Stimulated activated CD4-positive, alpha-beta T cell treated with anti-CD3 and anti-CD28 coated beads, TNF-alpha, amount 100 ng/mL, for 24 hours (primary cell): ENCODE results near the gene AQP12A.
"Not testable (repeated sequence)": the region's sequence is repeated elsewhere in the genome, so short reads cannot be mapped to it uniquely, and the experiment has no call there.

Experiments
- DNase-seq, 3 experiments: peaks; one replicate each; pipeline ENCODE4 v3.0.0-alpha.2; 2020; ENCODE audit warnings: low read depth in 3 of 3

The AQP12A gene

GRCh38 chr2:240659883-240660282 is 31.8 kb upstream of the AQP12A start:
- not testable (repeated sequence) for DNase-seq

- DNase-seq, result no peak
Measured at GRCh38 chr2:240662681-240663080, 29.0 kb upstream of the AQP12A start.

GRCh38 chr2:240663546-240664190 is 28.0 kb upstream of the AQP12A start:
- no peak for DNase-seq

DNA sequence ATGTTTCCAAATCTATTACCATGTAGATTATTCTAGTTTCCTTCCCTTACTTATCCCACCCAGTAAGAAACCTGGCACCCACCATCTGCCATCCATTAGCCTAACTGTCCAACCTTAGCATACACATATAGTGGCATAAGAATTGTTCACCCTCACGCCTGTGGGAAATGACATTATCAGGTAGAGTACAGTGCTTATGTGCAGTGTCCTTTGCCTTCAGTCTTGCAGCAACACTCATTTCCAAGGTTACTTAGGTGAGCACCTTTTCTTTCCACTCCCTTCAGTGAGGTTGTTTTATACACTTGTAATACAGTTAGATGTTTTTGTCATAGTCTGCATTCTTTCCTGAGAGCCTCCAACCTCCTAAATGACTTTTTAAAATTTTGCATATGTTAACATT is 27.0 kb upstream of the AQP12A start:
- no peak for DNase-seq

DNA sequence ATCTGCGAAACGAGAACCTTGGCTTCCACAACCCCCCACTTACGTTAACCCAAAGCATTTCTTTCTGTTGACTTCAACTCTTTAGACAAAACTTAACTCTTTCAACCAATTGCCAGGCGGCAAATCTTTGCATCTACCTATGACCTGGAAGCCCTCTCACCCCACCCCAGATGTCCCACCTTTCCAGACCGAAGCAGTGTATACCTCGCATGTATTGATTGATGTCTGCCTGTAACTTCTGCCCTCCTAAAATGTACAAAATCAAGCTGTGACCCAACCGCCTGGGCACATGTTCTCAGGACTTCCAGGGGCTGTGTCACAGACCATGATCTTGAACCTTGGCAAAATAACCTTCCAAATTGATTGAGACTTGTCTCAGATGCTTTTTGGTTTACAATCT is 21.3 kb upstream of the AQP12A start:
- no peak for DNase-seq

- DNase-seq, result no peak
Measured at GRCh38 chr2:240670950-240671349, 20.7 kb upstream of the AQP12A start.

- no peak for DNase-seq
Measured at GRCh38 chr2:240672076-240672700, 19.5 kb upstream of the AQP12A start.

- DNase-seq, result no peak
Measured at GRCh38 chr2:240672701-240673190, 18.9 kb upstream of the AQP12A start.

DNA sequence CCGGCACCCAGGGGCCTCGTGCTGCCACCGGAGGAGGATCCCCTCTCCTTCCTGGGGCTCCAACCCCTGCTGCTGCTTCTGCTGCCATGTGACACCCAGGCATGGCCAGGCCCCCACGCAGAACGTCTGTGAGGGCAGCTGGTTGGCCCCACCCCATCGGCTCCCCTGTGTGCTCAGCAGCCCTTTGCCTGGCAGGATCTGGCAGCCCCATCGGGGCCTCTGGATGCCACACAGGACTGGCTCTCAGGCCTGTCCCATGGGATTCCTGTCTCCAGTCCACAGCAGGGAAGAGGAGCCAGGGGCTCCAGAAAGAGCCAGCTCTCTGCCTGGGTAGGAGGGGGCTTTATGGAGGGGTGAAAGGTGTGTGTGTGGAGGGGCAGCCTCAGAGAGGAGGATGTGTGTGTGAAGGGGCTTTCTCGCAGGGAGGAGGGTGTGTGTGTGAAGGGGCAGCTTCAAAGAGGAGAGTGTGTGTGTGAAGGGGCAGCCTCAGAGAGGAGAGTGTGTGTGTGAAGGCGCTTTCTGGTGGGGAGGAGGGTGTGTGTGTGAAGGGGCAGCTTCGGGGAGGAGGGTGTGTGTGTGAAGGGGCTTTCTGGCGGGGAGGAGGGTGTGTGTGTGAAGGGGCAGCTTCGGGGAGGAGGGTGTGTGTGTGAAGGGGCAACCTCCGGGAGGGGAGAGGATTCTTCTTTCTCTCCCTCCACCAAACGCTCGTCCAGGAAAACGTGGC is 17.0 kb upstream of the AQP12A start:
- not testable (repeated sequence) for DNase-seq

- DNase-seq, result not testable (repeated sequence)
Measured at GRCh38 chr2:240675345-240675744, 16.3 kb upstream of the AQP12A start.

- DNase-seq, result not testable (repeated sequence)
Measured at GRCh38 chr2:240678043-240678442, 13.6 kb upstream of the AQP12A start.

- not testable (repeated sequence) for DNase-seq
Measured at GRCh38 chr2:240678909-240679308, 12.8 kb upstream of the AQP12A start.

DNA sequence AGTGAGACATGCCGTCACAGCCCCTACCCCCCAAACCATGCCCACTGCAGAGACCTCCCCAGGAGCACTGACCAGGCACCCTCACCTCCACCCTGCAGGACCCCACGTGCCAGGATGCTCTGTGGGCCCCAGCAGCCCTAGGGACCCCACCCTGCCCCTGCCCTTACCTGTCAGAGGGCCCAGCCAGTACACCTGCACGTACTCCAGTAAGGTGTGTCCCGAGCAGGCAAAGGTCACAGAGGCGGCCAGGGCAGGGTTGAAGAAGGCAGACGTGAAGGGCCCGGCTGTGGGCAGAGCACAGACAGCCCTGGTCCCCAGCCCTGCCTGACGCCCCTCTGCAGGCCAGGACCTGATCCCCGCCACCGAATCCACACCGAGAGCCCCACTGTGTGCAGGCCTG is 11.5 kb upstream of the AQP12A start:
- not testable (repeated sequence) for DNase-seq

DNA sequence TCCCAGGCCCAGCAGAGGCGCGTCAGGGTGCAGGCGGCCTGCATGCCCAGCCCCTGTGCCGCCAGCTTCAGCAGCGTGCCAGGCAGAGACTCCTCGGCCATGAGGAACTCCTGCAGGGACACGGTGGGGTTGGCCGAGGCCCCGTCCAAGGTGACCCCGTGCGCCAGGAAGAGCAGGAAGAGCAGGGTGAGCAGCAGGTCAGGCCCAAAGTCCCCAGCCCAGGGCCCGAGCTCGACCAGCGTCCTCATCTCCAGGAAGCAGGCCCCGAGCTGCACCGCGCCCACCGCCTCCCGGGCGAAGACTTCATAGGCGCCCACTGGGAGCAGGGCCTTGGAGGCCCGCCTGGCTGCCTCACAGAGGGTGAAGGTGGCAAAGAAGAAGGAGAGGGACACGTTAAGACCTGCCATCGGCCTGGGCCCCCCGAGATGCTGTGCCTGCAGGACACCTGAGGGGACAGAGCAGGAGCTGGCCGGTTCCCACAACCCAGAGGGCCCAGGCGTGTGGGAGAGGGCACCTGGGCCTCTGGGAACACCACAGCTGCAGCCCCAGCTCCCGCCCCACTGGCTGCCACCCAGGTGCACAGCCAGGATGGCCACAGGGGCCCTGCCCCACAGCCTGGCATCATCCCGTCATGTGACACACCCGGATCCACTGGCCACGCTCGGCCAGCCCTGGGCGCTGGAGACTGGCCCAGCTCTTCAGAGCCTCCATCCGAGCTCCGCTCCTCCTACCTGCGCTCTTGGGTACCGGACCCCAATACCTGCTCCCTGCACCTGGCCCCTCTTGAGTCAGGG is 9.0 kb upstream of the AQP12A start, which contains the start of gene AQP12B:
AQP12B (minus strand) TSS at position 455 of the 794 bp plus-strand sequence; CDS start at position 407, 48 bp downstream.
- DNase-seq, result not testable (repeated sequence)

DNA sequence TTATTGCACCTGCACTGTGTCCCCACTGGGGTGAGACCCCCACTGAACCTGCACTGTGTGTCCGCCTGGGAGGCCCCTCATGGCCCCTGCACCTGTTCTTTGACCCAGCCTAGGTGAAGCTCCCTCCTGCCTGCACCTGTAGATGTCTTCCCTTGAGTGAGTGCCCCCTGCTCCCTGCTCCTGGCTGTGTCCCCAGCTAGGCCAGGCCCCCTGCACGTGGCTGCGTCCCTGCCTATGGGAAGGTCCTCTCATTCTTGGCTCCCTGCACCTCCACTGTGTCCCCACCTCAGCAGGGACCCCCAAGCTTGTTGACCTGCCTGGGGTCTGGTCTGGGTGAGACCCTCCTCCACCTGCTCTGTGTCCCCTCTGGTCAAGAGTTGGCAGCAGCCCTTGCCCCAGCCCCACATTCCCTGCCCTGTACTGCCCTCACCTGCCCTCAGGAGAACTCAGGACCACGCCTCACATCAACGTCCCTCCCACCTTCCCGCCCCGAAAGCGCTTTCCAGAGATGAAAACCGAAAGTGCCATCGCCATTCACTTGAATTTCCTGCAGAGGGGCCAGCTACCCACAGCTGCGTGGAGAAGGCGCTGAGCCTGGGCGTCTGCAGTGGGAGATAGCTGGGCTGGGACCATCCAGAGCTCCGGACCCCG is 8.2 kb upstream of the AQP12A start:
- DNase-seq, result not testable (repeated sequence)

DNA sequence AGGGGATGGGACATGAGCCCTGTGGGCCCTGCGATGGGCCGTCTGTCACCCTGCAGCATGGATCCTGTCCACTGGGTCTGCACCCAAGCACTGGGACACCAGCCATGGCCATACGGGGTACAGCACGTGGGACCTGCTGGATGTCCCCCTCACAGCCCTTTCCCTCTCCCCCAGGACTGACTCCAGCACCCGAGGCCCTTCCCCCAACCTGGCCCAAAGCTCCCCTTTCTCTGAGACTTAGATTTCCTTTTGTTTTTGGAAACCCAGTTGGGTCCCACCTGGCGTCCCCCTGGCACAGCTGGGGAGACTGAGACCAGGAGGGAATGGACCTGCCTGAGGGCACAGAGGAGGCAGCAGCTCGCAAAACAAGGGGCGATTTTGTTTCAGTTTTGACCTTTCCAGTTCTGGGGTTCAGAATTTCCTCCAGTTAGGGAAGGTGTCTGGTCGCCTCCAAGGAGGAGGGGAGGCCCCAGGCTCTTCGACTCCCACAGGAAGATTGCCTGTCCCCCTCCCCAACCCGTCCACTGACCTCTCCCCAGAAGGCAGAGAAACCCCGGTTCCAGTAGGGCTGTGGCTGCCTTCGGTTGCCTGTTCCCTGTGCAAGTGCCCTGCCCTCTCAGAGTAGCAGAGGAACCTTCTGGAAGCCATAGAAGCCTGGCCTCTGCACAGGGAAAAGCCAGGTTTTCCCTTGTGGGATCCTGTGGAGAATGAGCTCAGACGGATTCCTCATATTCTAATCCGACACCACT is 7.5 kb upstream of the AQP12A start:
- not testable (repeated sequence) for DNase-seq

DNA sequence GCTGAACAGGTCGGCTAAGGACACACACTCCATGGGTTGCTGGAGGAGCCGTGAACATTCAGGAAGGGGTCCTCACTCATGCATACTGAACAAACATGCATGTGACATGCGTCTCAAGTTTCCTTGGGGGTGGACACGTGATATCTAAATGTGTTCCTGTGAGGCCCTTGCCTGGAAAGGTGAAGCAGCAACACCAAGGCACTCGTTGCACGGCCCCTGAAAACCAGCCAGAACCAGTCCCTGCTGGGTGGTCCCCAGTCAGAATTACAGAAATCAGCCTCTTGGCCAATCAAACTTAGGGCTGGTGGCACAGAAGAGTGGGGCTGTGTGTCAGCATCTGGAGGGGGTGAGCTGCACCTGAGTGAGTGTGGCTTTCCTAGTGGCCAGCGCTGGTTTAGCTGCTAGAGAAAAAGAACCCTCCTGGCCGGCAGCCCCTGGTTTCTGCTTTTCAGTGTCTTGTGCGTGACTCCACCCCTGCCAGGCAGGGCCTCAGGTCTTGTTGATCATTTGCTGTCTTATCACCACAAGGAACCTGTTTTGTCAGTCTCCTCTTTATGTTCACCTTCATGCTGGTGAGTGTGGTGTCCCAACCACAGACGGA is 5.8 kb upstream of the AQP12A start:
- no peak for DNase-seq

DNA sequence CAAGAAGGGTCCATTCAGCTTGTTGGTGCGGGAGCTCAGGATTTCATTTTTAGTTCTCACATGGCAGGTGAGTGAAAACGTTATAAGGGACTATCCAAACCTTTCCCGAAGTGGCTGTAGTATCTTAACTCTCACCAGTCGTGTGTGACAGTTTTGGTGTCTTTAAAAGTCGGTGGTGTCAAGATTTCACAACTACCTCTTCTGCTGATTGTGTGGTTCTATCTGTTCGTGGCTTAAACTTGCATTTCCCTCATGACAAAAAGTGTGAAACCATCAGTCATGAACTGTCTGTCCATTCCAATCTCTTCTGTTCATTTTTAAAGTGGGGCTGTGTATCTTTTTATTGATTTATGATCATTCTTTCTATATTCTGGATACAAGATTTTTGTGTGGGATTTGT is 5.2 kb upstream of the AQP12A start:
- DNase-seq, result no peak

DNA sequence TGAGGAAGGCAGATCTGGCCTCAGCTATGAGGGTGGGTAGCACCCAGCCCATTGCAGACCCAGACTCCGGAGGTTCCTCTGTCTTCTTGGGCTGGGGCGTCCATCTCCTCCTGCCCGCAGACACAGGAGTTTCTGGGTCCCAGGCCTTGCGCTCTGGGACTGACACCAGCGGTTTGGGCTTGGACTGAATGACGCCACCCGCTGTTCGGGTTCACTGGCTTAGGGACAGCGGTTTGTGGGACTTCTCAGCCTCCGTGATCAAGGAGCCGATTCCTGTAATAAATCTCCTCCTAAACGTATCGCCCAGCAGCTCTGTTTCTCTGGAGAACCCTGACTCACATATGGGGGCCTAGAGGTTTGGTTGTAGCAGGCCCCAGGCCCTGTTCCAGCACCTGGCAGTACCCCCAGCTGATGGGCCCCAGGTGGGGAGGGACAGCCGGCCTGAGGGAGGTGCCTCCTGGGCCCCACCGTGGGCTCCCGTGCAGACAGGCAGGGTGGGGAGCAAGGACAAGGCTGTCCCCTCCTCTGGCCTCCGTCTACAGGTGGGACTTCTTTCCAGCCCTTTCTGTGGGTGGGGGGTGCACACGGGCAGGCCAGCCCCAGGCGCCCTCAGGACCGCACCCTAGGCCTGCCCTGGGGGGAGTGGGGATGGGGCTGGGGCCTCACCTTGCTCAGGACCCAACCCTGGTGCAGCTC is 4.5 kb upstream of the AQP12A start:
- DNase-seq, result no peak
